Measurements from ENCODE around the gene NUP88.

NUP88 gene

GRCh38 chr17:5419356-5419958 is at the start of gene NUP88:
NUP88 (minus strand) TSS chr17:5419662; CDS start chr17:5419650, 12 bp downstream.
- TF ChIP-seq CTCF (IDR thresholded peaks at IDR 0.05) (no peak), ZFX (IDR thresholded peaks at IDR 0.05; ENCODE audit: borderline replicate concordance) (no peak)
- H3K27ac ChIP-seq: peak within 1 kb of the TSS; percentile 94

- TF ChIP-seq ZFX (IDR thresholded peaks at IDR 0.05; ENCODE audit: borderline replicate concordance) (no peak), CTCF (IDR thresholded peaks at IDR 0.05) (no peak)
- peak overlapping the region; percentile 72 for H3K27ac ChIP-seq
Observed at GRCh38 chr17:5468075-5468473, 48.6 kb upstream of the NUP88 start.

GRCh38 chr17:5467416-5467815 is 48.0 kb upstream of the NUP88 start:
- TF ChIP-seq CTCF (IDR thresholded peaks at IDR 0.05) (no peak), ZFX (IDR thresholded peaks at IDR 0.05; ENCODE audit: borderline replicate concordance) (no peak)
- peak overlapping the region; percentile 72; the same call in 1 of the 2 replicates for H3K27ac ChIP-seq

- TF ChIP-seq CTCF (IDR thresholded peaks at IDR 0.05) (no peak), ZFX (IDR thresholded peaks at IDR 0.05; ENCODE audit: borderline replicate concordance) (no peak)
- H3K27ac ChIP-seq: no peak overlapping the region
Observed at GRCh38 chr17:5466295-5466694, 46.8 kb upstream of the NUP88 start.

GRCh38 chr17:5464717-5465507 is 45.5 kb upstream of the NUP88 start:
- no peak overlapping the region for H3K27ac ChIP-seq
- no peak for TF ChIP-seq CTCF (IDR thresholded peaks at IDR 0.05)
- no peak for TF ChIP-seq ZFX (IDR thresholded peaks at IDR 0.05; ENCODE audit: borderline replicate concordance)

- H3K27ac ChIP-seq: no peak overlapping the region
- TF ChIP-seq CTCF (IDR thresholded peaks at IDR 0.05) (no peak), ZFX (IDR thresholded peaks at IDR 0.05; ENCODE audit: borderline replicate concordance) (no peak)
Observed at GRCh38 chr17:5446786-5447185, 27.3 kb upstream of the NUP88 start.

- TF ChIP-seq ZFX (IDR thresholded peaks at IDR 0.05; ENCODE audit: borderline replicate concordance) (no peak), CTCF (IDR thresholded peaks at IDR 0.05) (no peak)
- no peak overlapping the region for H3K27ac ChIP-seq
Observed at GRCh38 chr17:5444209-5444608, 24.7 kb upstream of the NUP88 start.

All from 22Rv1 (cell line).